Choroid plexus epithelial cell (primary cell): ENCODE results near the gene TBC1D5.
A peak's percentile ranks its signal among the peaks of the same experiment; 100 is the strongest.

Experiments used
- DNase-seq: peaks from one replicate; pipeline ENCODE4 v3.0.0-alpha.2; 2010; ENCODE audit warnings: low read depth
- H3K4me3 ChIP-seq: 2 replicates; pipeline ENCODE4 v1.5.1; 2011; ENCODE audit warnings: low read depth, mild to moderate bottlenecking, control low read depth, low read length, moderate library complexity
- TF ChIP-seq, protein P1 (sequence below): conservative IDR thresholded peaks from 2 replicates; pipeline ENCODE4 v1.5.1; 2011; ENCODE audit warnings: low read depth, mild to moderate bottlenecking, control low read depth, inconsistent platforms, low read length, moderate library complexity

Gene TBC1D5

GRCh38 chr3:17192995-17193394 lies 549.4 kb downstream of the TBC1D5 start:
- TF ChIP-seq, protein P1, sequence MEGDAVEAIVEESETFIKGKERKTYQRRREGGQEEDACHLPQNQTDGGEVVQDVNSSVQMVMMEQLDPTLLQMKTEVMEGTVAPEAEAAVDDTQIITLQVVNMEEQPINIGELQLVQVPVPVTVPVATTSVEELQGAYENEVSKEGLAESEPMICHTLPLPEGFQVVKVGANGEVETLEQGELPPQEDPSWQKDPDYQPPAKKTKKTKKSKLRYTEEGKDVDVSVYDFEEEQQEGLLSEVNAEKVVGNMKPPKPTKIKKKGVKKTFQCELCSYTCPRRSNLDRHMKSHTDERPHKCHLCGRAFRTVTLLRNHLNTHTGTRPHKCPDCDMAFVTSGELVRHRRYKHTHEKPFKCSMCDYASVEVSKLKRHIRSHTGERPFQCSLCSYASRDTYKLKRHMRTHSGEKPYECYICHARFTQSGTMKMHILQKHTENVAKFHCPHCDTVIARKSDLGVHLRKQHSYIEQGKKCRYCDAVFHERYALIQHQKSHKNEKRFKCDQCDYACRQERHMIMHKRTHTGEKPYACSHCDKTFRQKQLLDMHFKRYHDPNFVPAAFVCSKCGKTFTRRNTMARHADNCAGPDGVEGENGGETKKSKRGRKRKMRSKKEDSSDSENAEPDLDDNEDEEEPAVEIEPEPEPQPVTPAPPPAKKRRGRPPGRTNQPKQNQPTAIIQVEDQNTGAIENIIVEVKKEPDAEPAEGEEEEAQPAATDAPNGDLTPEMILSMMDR = no peak

GRCh38 chr3:17190353-17191078 lies 551.9 kb downstream of the TBC1D5 start:
- H3K4me3 ChIP-seq = no peak overlapping the region
- TF ChIP-seq, protein P1 = no peak

More at GRCh38 chr3:17192995-17193394, 549.4 kb downstream of the TBC1D5 start:
- H3K4me3 ChIP-seq = no peak overlapping the region
- DNase-seq = no peak

DNA sequence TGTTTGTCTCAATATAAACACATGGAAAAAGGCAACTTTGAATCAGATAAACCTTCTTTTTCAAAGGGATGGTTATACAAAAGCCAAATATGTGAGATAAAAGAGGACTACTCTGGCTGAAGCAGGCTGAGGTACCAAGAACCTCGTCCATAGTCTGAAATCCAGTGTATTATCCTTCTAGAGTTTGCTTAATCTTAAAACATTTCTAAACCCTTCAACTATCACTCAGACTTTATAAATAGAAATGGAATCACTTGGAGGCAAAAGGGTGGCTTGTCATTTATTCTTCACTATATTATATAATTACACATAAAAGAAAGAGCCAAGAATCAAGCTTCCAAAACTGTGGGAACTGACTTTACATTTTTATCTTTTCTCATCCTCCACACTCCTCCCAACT lies 554.1 kb downstream of the TBC1D5 start:
- no peak overlapping the region for H3K4me3 ChIP-seq
- TF ChIP-seq, protein P1 = no peak
- no peak for DNase-seq

More at GRCh38 chr3:17190353-17191078, 551.9 kb downstream of the TBC1D5 start:
- no peak for DNase-seq

DNA sequence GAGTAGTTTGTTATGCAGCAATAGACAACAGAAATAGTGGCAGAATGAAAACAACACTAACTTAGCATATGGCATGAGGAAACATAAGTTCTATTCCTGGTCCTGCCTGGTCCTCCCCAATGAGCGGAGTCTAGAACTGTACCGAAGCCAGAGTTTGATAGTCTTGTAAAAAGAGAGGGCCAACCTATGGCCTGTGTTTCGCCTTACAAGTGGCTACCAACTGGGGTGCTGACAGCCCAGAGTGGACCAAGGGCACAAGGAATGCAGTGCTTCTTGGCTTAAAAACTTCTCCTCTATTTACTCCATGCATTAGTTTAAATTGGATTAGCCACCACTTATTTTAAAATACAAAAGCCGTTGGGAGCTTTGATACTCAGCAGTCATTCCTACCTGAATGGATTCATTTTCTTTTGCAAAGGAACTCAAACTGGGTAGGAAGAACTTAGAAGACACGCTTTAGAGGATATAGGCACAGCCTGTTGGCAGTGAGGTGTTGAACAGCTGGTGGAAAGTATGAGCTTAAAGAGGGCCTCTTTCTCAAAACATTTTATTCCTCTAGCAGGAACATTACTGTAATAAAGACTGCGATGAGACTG lies 554.7 kb downstream of the TBC1D5 start:
- H3K4me3 ChIP-seq = no peak overlapping the region
- no peak for DNase-seq
- TF ChIP-seq, protein P1 = no peak

DNA sequence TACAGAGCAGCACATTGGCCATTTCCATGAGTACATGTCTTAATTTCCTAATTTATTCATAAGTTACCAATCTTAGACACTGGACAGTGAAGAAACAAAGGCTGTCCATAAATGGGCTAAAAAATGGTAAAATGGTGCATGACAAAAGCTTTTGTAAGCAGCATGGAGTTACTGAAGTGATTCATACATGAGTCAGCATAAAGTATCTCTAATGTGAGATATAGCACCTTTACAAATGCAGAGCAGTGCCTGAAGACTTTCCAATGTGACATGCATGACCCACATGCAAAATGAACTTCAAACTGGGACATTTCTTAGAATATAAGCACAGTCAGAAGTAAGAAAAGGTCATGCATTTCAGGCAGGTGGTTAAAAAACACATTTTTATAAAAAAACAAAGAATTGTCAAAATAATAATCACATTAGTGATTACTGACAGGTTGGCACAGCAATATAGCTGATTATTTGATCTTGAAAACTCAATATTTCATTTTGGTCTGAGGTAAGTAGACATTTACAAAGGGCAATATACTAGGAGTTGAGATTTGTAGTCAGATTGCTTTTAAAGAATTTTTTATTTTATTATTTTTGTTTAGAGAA lies 558.4 kb downstream of the TBC1D5 start:
- DNase-seq = peak; percentile 58

DNA sequence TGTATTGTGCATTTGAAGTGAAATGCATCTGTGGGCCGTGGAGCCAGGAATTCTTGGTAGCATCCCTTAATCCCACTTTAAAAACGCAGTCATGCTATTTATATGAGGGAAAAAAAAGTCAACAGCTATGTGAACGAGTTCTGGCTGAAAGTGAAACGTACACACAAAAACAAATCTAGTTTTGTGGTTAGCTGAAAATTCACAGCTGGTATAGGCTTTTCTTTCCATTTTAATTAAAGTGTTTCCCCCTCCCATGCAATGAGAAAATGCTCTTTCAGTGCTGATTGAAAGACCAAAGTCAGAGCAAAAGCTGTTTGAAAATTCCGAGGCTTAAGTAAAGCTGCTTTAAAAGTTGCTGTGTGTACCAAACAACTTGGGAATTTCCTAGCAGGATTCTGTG lies 560.3 kb downstream of the TBC1D5 start:
- DNase-seq = no peak
- H3K4me3 ChIP-seq = no peak overlapping the region
- TF ChIP-seq, protein P1 = no peak

More for the DNA sequence above, 558.4 kb downstream of the TBC1D5 start:
- TF ChIP-seq, protein P1 = no peak
- no peak overlapping the region for H3K4me3 ChIP-seq
